DMS153 treated with DMSO at 0.1 percent for 48 hours (cell line): Measurements from ENCODE around the gene TEAD1.
"Not testable (repeated sequence)": the region's sequence is repeated elsewhere in the genome, so short reads cannot be mapped to it uniquely, and the experiment has no call there.

ENCODE experiments used
- DNase-seq: peaks from one replicate; lab custom pipeline; 2025; ENCODE audit not compliant: unreplicated experiment; lab: John Stamatoyannopoulos, UW

The TEAD1 gene

GRCh38 chr11:12733091-12733490, 58.9 kb downstream of the TEAD1 start:
- DNase-seq = no peak

DNA sequence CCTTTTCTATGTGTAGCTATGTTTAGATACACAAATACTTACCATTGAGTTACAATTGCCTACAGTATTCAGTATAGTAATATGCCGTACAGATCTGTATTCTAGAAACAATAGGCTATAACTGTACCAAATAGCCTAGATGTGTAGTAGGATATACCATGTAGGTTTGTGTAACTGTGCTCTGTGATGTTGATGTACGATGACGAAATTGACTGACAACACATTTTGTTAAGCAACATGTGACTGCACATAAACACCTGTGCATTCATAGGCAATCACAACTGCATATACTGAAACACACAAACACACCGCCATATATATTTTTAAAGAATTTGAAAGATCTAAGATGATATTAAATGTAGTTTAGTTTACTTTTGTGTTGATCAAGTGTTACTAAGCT, 60.4 kb downstream of the TEAD1 start:
- DNase-seq = no peak

DNA sequence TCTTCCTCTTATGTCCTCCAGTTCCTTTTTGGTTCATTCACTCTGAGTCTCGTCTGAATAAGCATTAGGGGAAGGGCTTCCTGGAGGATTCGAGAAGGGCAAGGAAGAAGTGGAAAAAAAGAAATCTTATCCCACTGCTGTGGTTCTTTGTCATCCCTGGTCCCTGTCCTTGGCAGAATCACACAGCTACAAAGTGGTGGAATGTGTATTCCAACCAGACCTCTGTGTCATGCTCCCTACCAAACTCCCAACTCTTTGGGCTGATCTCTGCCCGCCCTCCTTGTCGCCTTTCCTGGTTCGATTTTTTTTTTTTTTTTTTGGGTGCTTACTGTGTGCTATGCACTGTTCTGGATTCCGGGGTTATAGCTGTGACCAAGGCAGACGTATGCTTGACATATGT, 61.0 kb downstream of the TEAD1 start:
- no peak for DNase-seq

DNA sequence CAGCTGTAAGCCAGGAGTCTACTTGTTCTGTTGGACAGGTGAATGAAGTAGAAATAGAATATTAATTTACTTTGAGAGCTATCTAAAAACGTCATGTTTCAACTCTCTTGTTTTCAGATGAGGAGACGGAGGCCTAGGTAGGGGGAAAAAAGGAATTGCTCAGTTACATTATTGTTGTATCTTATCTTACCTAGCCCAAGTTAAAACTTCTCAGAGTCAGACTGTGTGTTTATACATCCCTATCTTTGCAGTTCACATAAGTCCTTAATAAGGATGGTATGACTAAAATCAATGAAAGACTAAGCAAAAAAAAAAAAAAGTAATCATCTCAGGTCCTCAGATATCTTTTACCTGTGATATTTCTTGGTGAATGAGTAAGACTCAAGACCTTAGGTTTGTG, 62.8 kb downstream of the TEAD1 start:
- no peak for DNase-seq

GRCh38 chr11:12741671-12742216, 67.5 kb downstream of the TEAD1 start:
- no peak for DNase-seq

DNA sequence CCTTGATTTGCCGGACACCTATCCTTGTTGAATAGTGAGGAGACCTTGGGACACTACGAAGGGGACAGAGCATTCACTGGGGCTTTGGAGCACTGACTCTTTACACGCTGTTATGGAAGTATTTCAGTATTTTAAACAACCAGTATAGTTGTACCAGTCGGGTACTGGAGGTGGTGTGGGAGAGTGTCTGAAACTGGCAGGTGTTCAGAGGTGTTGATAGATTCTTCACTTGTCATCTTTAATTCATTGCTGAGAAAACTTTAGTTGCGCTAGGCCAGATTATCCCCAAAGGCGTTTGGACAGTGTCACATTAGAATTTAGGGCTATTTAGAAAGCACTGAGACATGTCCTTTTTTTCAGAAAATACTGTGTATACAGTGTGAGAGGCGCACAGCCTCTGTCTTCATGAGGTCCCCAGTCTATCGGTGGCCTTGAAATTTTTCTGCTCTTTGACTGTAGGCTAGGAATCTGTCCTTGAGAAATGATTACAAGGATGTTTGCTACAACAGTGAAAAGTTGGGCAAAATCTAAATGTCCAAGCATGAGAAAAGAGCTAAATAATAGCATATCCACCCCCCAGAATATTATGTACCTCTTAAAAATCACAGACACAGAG, 69.7 kb downstream of the TEAD1 start:
- no peak for DNase-seq

DNA sequence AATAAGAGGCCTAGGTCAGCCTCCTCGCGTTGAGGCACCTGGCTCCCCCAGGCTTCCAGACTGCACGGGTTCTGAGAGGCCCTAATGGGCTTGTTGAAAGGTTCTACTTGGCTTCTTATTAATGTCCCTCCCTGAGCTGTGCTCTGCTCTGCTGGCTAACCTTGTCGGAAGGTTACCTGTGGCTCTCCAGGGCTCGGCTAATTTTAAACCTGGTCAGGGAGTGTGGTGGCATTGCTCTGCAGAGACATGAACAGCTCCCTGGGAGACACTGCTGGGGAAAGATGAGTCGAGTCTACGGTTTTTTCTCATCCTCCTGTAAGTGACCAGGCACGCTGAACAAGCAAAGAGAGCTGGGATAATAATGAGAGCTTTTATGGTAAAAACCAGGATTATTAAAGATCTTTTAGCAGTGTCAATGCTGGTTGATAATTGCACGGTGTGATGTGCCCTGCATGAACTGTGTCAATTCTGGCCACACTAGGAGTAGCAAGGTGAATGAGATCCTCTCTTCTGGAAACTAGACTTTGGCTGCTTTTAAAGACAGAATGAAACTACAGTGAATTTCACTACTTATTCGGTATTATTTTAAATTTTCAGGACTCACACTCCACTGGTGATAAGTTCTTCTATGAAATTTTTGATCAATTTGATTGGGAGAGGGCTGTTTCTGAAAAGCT, 70.7 kb downstream of the TEAD1 start:
- DNase-seq = no peak

GRCh38 chr11:12745787-12746186, 71.6 kb downstream of the TEAD1 start:
- no peak for DNase-seq

DNA sequence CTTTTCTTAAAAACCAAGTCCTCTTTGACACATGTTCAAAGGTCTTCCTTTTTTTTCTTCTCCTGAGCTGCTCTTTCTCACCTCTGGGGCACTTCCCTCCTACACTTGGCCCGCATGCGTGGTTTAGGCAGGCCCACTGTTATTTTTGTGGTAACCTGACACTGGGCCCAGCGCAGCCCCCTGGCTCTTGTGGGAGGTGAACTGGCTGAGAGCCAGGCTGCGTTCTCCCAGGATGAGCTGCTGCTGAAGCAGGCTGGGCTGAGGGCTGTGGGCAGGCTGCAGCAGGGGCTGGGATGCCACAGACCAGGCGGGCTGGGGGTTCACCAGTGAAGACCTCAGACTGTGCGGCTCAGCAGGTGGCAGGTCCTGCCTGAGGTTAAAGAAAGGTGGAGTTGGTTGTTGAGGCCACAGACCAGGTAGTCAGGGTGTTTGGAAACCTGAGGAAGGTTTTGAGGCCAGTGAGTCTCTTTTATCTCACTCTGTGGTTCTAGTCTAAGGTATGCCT, 72.4 kb downstream of the TEAD1 start:
- peak; percentile 84 for DNase-seq

DNA sequence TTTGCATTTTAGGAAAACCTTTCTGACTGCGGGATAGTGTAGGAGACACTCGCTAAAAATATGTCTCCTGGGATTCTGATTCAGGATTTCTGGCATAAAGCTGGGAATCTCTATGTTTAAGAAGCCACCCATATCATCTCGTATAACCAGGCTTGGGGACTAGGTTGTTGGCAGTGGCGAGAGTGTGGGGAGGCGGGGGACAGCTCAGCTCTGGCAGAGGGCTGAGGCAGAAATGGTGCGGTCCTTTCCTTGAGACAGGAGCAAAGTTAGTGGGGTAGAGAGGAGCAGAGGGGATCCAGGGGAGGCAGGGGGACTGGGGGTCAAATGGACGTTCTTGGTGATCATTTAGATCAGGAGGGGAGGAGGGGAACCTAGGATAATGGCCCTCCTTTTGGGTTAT, 74.3 kb downstream of the TEAD1 start:
- DNase-seq = no peak

DNA sequence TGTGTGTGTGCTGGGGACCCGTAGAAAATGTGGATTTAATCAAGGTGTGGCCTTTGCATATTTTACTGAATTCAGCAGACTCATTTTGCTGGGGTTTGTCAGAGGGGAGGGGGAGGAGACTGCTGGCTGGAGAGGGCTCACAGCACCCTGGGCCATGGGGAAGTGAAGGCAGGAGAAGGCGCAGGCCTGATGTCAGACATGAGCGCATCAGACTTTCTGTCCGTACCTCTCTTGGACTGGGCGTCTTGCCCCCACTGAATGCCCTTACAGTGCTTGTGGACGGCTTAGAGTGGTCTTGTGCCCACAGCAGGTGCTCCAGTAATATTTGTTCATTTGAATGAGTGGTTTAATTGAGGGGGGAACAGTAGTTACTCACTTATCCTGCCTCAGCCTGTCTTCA, 75.2 kb downstream of the TEAD1 start:
- DNase-seq = no peak

DNA sequence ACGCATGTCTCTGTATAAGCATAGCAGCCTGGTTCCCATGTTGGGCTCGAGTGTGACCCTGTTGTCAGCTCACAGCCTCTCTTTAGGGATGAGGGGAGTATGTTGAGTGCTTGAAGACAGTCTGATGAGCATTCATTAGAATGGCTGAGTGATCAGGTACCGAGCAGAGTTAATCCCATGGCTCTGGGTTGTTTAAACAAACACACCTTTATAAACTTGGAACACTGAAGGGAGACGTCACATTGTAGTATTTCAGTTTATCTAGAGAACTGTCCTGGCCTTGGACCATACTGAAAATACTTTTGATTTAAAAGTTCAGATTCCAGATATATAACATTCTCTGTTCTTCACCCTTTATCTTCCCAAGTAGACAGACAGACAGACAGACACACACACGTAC, 76.0 kb downstream of the TEAD1 start:
- DNase-seq = no peak

GRCh38 chr11:12752868-12753524, 78.8 kb downstream of the TEAD1 start:
- no peak for DNase-seq

DNA sequence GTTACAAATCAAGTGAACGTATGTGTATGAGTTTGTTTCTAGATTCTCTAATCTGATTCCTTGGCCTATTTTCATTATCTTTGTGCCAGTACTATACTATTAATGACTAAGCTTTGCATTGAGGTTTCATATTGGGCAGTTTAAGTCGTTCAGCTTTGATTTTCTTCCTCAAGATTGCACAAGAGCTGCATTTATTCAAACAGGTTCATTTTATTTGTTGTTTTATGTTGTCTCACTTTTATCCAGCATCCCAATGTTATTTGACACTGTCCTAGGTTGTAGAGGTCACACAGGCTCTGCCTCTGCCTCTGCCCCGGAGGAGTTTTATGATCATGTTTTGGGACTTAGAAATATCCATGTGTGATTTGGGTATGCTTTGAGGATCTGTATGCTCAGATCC, 79.8 kb downstream of the TEAD1 start:
- DNase-seq = no peak

DNA sequence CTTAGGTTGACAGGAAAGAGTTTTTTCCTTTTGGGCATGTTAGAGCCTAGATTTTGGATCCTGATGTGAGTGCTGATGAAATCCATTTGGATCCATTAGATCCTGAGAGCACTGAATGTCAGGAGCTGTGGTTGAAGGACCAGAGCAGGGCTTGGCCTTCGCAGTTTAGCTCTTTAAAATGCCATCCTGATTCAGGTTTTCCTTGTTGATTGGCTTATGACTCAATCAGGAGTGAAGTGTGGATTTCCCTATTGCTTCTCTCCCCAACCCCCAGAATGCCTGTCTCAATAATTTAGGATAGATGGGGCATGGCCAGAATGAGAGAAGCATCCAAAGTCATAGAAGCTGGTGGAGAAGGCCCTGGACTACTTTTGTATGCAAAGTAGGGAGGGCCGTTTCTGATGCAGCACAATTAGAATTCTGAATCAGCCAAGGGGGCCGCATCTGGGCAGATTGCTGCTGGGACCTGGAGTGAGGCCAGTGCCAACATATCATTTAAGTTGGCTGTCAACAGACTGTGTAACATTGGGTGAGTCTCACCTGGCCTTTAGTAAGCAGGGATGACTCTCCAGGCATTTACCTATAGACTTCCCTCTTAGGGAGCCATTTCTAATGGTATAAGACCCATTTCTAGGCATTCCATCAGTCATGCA, 80.5 kb downstream of the TEAD1 start:
- peak; percentile 30 for DNase-seq

DNA sequence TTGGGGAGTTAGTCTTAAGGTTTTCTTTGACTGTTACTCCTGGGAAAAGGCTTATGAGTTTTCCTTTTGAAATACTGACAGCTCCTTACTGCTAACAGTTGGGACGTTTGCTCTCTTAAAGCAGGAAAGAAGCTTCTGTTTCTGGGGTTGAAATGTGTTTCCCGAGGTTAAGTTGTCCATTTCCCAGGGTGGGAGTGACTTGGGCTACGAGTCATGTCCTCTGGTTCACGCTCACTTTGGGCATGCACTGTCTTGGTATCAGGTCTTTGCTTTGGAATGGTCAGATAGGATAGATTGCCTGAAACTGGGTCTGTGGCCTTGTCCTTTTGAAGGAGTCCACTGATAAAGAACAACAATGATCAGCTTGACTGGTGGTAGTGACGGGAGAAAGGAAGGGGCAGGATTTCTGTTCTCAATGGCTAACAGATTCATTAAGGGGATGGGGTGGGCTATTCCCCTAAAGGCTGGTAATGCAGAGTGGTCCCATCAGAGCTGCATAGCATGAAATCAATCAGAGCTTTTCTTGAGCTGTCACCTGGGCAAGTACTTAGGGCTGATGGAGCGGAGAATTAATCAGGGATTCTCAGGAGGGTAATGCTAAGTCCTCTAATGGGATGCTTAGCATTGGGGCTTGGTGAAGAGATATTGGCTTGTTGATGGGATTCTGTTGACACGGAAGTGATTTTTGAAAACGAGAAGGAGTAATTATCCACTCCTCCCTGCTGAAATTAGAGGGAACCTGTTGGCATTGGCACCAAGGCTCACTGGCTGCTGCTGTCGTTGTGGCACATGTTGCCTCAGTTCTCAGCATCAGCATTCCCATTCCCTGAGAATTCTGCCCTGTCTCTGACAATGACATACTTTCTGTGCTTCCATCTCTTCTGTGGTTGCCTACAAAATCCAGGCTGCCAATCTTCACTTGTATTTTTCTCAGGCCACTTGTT, 81.6 kb downstream of the TEAD1 start:
- peak; percentile 40 for DNase-seq

GRCh38 chr11:12756454-12756806, 82.2 kb downstream of the TEAD1 start:
- no peak for DNase-seq

DNA sequence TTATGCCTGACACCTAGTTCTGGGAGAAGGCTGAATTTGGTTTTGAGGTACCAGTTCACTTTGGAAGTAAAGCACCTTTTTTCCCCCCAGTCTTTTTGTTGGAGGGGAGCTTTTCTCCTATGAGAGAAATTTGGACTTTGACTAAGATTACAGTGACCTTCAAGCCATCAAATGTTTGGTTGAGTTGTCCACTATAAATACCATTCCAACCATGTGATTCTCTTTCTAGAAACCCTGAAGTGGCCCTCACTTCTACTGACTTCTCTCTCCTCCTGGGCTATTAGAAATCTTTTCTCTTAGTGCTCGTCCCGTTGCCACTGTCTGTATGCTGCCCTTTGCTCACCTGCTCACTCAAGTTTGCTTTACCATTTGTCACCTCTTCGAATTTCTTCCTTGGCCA, 82.6 kb downstream of the TEAD1 start:
- DNase-seq = no peak

DNA sequence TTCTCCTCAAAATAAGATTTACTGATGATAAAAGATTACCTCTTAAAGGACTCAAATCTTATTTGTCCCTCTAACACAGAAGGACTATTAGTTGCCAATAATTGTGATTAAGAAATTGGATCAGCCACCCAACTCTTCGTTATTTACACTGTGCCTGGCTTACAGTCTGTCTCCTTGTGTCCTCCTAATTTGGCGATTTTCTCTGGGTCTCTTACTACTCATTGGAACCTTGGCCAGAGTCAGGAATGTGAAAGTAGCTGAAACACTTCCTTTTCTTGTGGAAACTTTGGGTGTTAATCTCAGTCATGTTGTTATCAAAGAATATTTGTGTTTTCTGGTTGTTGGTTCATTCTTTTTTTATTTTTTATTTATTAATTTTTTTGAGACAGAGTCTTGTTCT, 83.2 kb downstream of the TEAD1 start:
- no peak for DNase-seq

GRCh38 chr11:12758117-12758516, 83.9 kb downstream of the TEAD1 start:
- DNase-seq = not testable (repeated sequence)

- DNase-seq = no peak
Observed at GRCh38 chr11:12761029-12761428, 86.8 kb downstream of the TEAD1 start.
